GM23248 (cell line): ENCODE measurements around the gene VWA5B1. TPM values are rescaled to one million over a fixed set of nuclear protein-coding genes. Genes with fewer than 3 reads are reported as not detected.
A peak's percentile ranks its signal among the peaks of the same experiment; 100 is the strongest.

ENCODE experiments used
- DNase-seq: peaks from one replicate; pipeline ENCODE4 v3.0.0-alpha.2; 2015
- H2AFZ ChIP-seq: fragments of 200-600 bp; sonication (generic); 2 replicates; pipeline ENCODE4 v1.6.1; 2016; ENCODE audit warnings: antibody characterized with exemption
- H3F3A ChIP-seq: fragments of 200-600 bp; sonication (generic); 2 replicates; pipeline ENCODE4 v1.6.1; 2016; ENCODE audit warnings: mild to moderate bottlenecking, antibody characterized with exemption, mixed run types; ENCODE audit not compliant: insufficient read depth
- H3K27ac ChIP-seq: fragments of 200-600 bp; sonication (generic); 2 replicates; pipeline ENCODE4 v1.5.1; 2016; ENCODE audit warnings: mild to moderate bottlenecking
- H3K27me3 ChIP-seq: fragments of 200-600 bp; sonication (generic); replicated peaks from 2 replicates; pipeline ENCODE4 v1.6.1; 2016; ENCODE audit warnings: mild to moderate bottlenecking; ENCODE audit not compliant: insufficient read depth
- H3K36me3 ChIP-seq: fragments of 200-600 bp; sonication (generic); 2 replicates; pipeline ENCODE4 v1.6.1; 2016; ENCODE audit warnings: low read depth, mild to moderate bottlenecking
- H3K4me1 ChIP-seq: fragments of 200-600 bp; sonication (generic); 2 replicates; pipeline ENCODE4 v1.6.1; 2016; ENCODE audit warnings: mild to moderate bottlenecking; ENCODE audit not compliant: insufficient read depth
- H3K4me2 ChIP-seq: fragments of 200-600 bp; sonication (generic); one replicate; pipeline ENCODE4 v1.6.1; 2016; ENCODE audit warnings: mild to moderate bottlenecking; ENCODE audit not compliant: unreplicated experiment
- H3K4me3 ChIP-seq: fragments of 200-600 bp; sonication (generic); 2 replicates; pipeline ENCODE4 v1.5.1; 2016; ENCODE audit warnings: mild to moderate bottlenecking
- H3K79me2 ChIP-seq: fragments of 200-600 bp; sonication (generic); 2 replicates; pipeline ENCODE4 v1.6.1; 2016; ENCODE audit warnings: mild to moderate bottlenecking; ENCODE audit not compliant: insufficient read depth
- H3K9ac ChIP-seq: fragments of 200-600 bp; sonication (generic); 2 replicates; pipeline ENCODE4 v1.6.1; 2016; ENCODE audit warnings: mild to moderate bottlenecking
- H3K9me2 ChIP-seq: fragments of 200-600 bp; sonication (generic); 2 replicates; pipeline ENCODE4 v1.6.1; 2016; ENCODE audit warnings: mixed run types, mild to moderate bottlenecking, moderate library complexity; ENCODE audit not compliant: insufficient read depth
- H3K9me3 ChIP-seq: fragments of 200-600 bp; sonication (generic); one replicate; pipeline ENCODE4 v1.6.1; 2017; ENCODE audit warnings: low read depth
- H4K20me1 ChIP-seq: fragments of 200-600 bp; sonication (generic); 2 replicates; pipeline ENCODE4 v1.6.0; 2016; ENCODE audit not compliant: insufficient read depth
- EZH2 ChIP-seq: fragments of 200-600 bp; sonication (generic); IDR thresholded peaks from 2 replicates; pipeline ENCODE4 v1.6.1; 2018; ENCODE audit warnings: antibody characterized with exemption, mild to moderate bottlenecking; ENCODE audit not compliant: insufficient read depth, poor library complexity, severe bottlenecking
- EZH2phosphoT487 ChIP-seq: fragments of 200-600 bp; sonication (generic); IDR thresholded peaks from 2 replicates; pipeline ENCODE4 v1.6.1; 2018; ENCODE audit warnings: antibody characterized with exemption, moderate library complexity, mild to moderate bottlenecking, low read depth; ENCODE audit not compliant: insufficient read depth
- WGBS, 2 experiments: methylation state at CpG; one replicate each; pipeline ENCODE4 v1.1.6; 2015 to 2017; ENCODE audit warnings: low lambda C conversion rate in 2 of 2, low coverage in 1 of 2; ENCODE audit errors: missing lambda C conversion rate in 2 of 2; 5-methylcytosine and 5-hydroxymethylcytosine counted together
- in situ Hi-C: fragments of 300-500 bp; cut with MboI; formaldehyde crosslinking; loops from 2 replicates; pipeline ENCODE4 v1.15.0; 2020
- polyA plus RNA-seq: library from polyadenylated mRNA; unstranded; fragments of >200 nt; fragmentation: Nextera tagmentation; extraction: Ambion mirVana; gene quantifications from 2 replicates; pipeline ENCODE4 v1.2.1, GENCODE V29; 2016
- total RNA-seq: library from RNA; depleted of rRNA; stranded (reverse); fragments of >200 nt; shearing (Covaris generic); gene quantifications from 2 replicates; pipeline ENCODE4 v1.2.3, GENCODE V29; 2014

Gene VWA5B1
- total and polyA plus RNA-seq, 2 experiments from 2014 or later, result not detected

DNA sequence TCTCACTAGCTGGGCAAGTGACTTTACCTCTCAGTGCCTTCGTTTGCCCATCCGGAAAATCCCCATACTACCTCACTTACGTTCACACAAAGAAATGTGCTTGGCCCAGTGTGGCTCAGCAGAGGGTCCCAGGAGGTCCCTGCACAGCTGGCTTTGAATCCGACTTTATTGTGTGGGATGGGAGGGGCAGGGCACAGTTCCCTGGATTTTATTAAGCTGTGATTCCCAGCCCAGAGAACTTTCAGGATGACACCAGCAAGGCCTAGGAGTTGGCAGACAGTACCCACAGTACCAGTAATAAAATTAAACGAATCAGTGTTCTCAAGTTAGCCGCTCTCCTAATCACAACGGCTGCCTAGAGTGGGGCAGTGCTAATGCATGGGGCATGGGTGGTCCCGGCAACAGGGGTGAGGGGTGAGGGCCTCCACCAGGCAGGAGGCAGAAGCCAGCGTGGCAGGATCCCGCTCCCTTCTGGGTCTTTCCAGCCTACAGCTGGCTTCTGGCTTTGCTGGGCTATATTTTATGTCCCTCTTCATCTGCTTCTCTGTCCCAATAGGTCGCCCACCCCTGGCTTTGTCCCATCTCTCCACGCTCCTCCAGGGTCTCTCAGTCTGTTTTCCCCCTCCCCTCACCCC, 74.9 kb downstream of the VWA5B1 start:
- H3K27ac ChIP-seq, result no peak overlapping the region
- no peak overlapping the region for H3K9ac ChIP-seq
- in situ Hi-C loops, result no loop called here
- WGBS, 2 experiments, result 40 to 45% methylated on average over 10 to 12 of the region's 12 CpGs
- H2AFZ ChIP-seq, result no peak overlapping the region
- H3K79me2 ChIP-seq, result no peaks in the 10 kb centered on the region
- H3K4me2 ChIP-seq, result no peak overlapping the region
- H3K4me3 ChIP-seq, result no peak overlapping the region
- no peaks in the 10 kb centered on the region for H3K9me2 ChIP-seq
- peaks cover 37% of the 10 kb centered on the region for H3K27me3 ChIP-seq
- H3K9me3 ChIP-seq, result no peaks in the 10 kb centered on the region
- H3K4me1 ChIP-seq, result no peaks in the 10 kb centered on the region
- H4K20me1 ChIP-seq, result no peaks in the 10 kb centered on the region
- no peaks in the 10 kb centered on the region for H3K36me3 ChIP-seq
- TF ChIP-seq EZH2 (peak; percentile 67), EZH2phosphoT487 (no peak)
- H3F3A ChIP-seq, result no peaks in the 10 kb centered on the region
- no peak for DNase-seq

DNA sequence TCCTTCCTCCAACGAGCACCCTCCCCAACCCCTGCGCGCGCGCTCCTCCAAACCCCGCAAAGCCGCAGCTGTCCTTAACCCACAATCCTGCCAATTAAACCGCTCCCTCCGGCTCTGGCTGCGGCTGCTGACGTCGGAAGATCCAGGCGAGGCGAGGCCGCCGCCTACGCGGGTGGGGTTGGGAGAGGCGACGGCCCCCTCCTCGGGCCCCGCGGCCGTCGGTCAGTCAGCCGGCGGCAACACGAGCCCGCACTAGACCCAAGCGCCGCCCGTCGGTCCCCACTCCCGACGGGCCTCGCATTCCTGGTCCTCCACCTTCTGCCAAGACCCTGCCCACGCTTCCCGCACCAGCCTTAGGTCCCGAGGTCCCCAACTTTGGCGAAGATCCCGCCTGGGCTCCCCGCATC, 75.4 kb downstream of the VWA5B1 start:
- Histone ChIP-seq H3K9me3 (no peaks in the 10 kb centered on the region), H4K20me1 (no peaks in the 10 kb centered on the region), H3K4me3 (peak overlapping the region; percentile 54; the same call in 1 of the 2 replicates), H3K9me2 (no peaks in the 10 kb centered on the region), H3K4me1 (no peaks in the 10 kb centered on the region), H3K79me2 (no peaks in the 10 kb centered on the region), H3K27me3 (peaks cover 37% of the 10 kb centered on the region), H3K27ac (no peak overlapping the region), H3K4me2 (peak overlapping the region; percentile 70), H3K9ac (no peak overlapping the region), H3K36me3 (no peaks in the 10 kb centered on the region), H3F3A (no peaks in the 10 kb centered on the region), H2AFZ (no peak overlapping the region)
- 6 to 7% methylated on average over 37 to 42 of the region's 42 CpGs for WGBS, 2 experiments
- in situ Hi-C loops, result no loop called here
- peak; percentile 50 for DNase-seq
- TF ChIP-seq EZH2 (peak; percentile 52), EZH2phosphoT487 (no peak)

DNA sequence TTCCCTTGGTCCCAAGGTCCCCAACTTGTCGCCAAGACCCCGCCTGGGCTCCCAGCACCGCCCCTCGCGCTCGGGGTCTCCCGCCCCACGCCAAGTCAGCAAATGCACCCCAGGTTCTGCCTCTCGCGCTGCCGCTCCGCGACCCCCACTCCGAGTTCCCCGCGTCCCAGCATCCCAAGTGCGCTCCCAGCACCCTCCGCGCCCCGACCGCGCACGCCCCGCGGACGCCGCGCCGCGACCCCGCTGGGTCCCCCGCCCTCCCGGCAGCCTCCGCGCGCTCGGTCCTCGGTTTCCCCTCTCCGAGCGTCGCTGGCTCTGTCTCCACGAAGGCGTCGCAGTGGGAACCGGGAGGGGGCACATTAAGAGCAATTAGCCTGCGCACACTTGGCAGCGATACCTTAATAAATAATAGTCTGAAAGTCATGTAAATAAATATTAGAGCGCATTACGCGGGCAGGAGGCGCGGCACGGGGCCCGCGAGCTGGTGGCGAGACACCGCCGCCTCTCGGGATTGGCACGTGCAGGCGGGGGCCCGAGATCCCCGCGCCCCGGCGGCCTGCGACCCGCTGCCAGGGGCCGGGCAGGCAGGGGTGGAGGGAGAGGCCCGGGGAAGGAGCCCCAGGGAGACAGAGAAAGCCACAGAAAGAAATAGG, 75.9 kb downstream of the VWA5B1 start:
- H3K4me2 ChIP-seq, result peak overlapping the region; percentile 70
- peak; percentile 17 for DNase-seq
- WGBS, 2 experiments, result 4% methylated on average over 57 to 70 of the region's 70 CpGs
- H3K36me3 ChIP-seq, result no peaks in the 10 kb centered on the region
- peak overlapping the region; percentile 56; the same call in 1 of the 2 replicates for H2AFZ ChIP-seq
- in situ Hi-C loops, result no loop called here
- H3K4me3 ChIP-seq, result peak overlapping the region; percentile 54
- H3K9me3 ChIP-seq, result no peaks in the 10 kb centered on the region
- no peak overlapping the region for H3K9ac ChIP-seq
- no peaks in the 10 kb centered on the region for H3K79me2 ChIP-seq
- H3K4me1 ChIP-seq, result no peaks in the 10 kb centered on the region
- peaks cover 37% of the 10 kb centered on the region for H3K27me3 ChIP-seq
- no peaks in the 10 kb centered on the region for H3K9me2 ChIP-seq
- TF ChIP-seq EZH2phosphoT487 (0 out of 2 replicates have a peak, but pooled peaks have one; percentile 63), EZH2 (no peak)
- no peaks in the 10 kb centered on the region for H3F3A ChIP-seq
- no peaks in the 10 kb centered on the region for H4K20me1 ChIP-seq
- H3K27ac ChIP-seq, result no peak overlapping the region

DNA sequence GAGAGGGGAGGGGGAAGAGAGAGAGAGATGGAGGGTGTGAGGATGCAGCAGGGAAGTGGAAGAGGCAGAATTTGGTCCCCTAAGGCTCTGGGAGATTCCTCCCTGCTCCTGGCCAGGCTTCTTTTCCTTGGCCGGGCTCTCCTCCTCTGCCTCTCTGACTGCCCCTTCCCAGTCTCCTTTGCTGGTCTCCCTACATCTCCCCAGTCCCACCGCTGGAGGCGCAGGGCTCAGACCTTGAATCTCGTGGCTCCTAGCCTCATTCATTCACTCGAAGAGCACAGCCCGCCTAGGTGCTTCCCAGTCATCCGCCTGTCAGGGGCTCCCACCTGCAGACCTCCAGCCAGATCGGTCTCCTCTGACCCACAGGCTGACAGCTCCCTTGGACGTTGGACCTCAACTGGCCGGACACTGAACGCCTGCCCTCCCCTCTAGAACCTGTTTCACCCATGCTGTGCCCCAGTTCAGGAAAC, 76.5 kb downstream of the VWA5B1 start:
- Histone ChIP-seq H3K27ac (no peak overlapping the region), H2AFZ (peak overlapping the region; percentile 56; the same call in 1 of the 2 replicates), H3K79me2 (no peaks in the 10 kb centered on the region), H3F3A (no peaks in the 10 kb centered on the region), H3K36me3 (no peaks in the 10 kb centered on the region), H3K4me3 (peak overlapping the region; percentile 54), H3K9me3 (no peaks in the 10 kb centered on the region), H3K4me2 (peak overlapping the region; percentile 70), H3K9ac (no peak overlapping the region), H3K4me1 (no peaks in the 10 kb centered on the region), H4K20me1 (no peaks in the 10 kb centered on the region), H3K9me2 (no peaks in the 10 kb centered on the region), H3K27me3 (peaks cover 37% of the 10 kb centered on the region)
- no peak for TF ChIP-seq EZH2
- no peak for TF ChIP-seq EZH2phosphoT487
- DNase-seq, result peak; percentile 77
- in situ Hi-C loops, result no loop called here
- 6 to 9% methylated on average over 11 of the region's 11 CpGs for WGBS, 2 experiments
